Caki2 (cell line): ENCODE results near the gene P2RY6. TPM values are rescaled to one million over a fixed set of nuclear protein-coding genes. Genes with fewer than 3 reads are reported as not detected.

Source experiments
- DNase-seq: peaks from one replicate; pipeline ENCODE4 v3.0.0-alpha.2; 2015; ENCODE audit warnings: low read depth
- in situ Hi-C: cut with HindIII; loops from 2 replicates; pipeline ENCODE4 v1.10.0; 2016; ENCODE audit warnings: low sequenced_read_pairs, low pct_unique_long_range_greater_than_20kb, mixed read lengths
- total RNA-seq: library from RNA; depleted of rRNA; stranded (reverse); fragments of >200 nt; shearing (Covaris generic); gene quantifications from 2 replicates; pipeline ENCODE4 v1.2.3, GENCODE V29; 2014; ENCODE audit warnings: low replicate concordance

Gene P2RY6
- total RNA-seq, 1 experiment from 2014 or later, result not detected

DNA sequence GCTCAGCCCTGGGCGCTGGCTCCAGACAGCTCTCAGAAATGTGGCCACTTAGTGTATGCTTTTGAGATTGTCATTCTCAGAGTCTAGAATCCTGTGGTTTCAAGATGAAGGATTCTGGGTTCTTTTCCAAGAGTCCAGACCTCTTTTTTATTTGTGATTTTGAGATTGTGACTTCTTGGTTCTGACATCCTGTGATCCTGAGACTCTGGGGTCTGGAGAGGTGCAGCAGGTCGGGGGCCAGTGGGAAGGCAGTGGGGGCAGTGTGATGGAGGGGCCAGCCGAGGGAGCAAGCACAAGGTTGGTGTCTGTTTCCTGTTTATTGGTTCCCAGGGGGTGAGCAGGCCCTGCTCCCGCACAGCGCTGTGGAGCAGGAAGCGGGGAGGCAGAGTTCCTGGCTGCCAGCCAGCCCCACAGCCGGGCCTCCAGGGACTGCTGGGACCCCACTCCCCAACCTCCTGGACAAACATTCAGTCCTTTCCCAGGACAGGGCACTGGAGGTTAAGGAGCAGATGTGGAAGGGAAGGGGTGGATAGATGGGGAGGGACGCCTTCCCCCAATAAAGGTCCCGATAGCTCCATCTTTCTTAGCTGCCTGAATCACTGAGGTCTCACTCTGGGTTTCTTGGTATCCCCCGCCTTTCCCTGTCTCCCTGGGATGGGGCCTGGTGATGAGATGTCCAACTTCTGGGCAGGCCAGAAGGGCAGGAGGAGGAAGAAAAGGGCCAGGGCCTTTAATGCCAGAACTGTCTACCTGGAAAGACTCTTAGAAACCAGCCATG lies 49.7 kb downstream of the P2RY6 start:
- no peak for DNase-seq
- in situ Hi-C loops, result no loop called here

DNA sequence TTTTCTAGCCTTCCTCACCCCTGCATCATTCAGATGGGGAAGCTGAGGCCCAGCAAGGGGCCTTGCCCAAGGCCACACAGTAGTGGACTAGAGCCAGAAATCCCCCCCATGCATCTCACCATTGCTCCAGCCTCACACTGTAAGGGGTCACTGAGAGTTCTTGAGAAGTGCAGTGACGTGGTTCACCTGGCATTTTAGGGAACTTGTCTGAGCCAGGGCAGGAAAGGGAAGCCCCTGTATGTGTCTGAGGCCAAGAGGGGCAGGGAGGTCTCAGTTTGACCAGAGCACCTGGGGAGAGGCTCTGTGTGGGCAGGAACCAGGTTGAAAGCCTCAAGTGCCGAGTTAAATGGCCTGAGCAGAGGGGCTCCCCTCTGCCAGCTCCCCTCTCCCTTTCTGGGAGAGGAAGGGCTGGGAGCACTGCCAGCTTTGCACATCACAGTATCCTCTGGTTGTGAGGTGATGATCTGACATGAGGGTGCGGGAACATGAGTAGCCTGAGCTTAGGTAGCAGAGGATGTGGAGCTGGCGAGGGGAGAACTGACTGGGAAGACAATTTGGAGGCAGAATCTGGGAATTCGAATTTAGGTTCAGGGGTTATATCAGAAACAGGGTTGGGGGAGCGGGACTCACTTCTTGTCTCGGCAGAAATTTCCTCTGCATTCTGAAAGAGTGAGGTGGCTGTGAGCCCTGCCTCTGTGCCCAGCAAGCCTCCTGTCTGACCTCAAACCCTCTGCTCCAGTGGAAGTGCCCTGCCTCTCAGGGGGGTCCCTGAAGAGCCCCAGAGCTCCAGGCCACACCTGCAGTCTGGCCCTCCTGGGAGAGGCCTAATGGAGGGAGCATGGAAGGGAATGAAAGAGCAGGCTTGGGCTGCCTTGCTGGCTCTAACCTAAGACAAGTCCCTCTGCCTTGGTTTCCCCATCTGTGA lies 50.5 kb downstream of the P2RY6 start:
- in situ Hi-C loops, result no loop called here
- DNase-seq, result no peak

DNA sequence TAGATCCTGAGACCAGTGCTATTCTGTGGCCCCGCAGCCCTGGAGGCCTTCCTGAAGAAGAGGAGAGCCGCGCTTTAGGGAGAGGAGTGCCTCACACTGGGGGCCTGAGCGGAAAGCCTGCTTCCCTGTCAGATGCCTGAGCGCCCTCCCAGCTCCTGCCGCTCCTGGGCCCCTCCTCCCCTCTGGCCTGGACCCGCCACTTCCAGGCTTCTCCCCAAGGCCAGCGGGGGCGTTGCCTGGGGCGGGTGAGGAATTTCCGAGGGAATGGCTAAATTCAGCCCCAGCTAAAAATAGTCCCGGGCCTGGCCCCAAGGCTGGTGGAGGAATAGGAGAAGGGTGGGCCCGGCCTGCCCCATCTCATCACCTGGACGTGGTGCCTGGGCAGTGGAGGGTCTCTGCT lies 51.3 kb downstream of the P2RY6 start:
- in situ Hi-C loops, result no loop called here
- no peak for DNase-seq

DNA sequence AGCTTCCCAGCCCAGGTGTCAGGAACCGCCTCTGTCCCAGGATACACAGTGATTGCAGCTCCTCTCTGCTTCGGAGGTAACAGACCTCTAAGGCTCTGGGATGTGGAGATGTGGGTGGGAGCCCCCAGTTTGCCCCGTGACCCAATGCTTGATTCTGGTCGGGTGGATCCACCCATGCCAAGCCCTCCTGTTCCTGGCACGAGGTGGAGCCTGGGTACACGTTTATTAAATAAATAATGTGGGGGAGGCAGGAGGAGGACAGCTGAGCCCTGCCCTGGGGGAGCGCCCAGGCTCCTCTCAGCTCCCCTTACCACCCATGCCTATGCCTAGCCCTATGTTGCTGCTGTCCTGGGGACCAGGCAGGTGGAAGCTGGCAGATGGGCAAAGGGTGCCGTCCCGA lies 52.0 kb downstream of the P2RY6 start:
- in situ Hi-C loops, result no loop called here

DNA sequence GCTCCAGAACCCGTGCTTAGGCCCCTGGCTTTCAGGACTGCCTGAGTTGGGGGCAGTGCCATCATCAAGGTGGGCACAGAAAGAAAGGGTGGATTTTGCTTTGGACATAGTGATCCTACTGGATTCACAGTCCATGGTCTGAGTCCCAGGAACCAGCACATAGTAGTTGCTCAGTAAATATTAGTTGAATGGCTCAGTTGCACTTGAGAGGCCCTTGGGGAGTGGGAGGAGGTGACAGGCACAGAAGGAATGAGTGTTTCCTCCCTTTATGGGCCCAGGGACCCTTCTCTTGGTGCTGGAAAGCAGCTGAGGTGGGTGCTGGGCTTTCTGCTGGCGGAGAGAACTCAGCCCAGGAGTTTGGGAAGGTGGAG lies 52.5 kb downstream of the P2RY6 start:
- in situ Hi-C loops, result no loop called here
- no peak for DNase-seq

More for the DNA sequence above, 52.0 kb downstream of the P2RY6 start:
- no peak for DNase-seq

DNA sequence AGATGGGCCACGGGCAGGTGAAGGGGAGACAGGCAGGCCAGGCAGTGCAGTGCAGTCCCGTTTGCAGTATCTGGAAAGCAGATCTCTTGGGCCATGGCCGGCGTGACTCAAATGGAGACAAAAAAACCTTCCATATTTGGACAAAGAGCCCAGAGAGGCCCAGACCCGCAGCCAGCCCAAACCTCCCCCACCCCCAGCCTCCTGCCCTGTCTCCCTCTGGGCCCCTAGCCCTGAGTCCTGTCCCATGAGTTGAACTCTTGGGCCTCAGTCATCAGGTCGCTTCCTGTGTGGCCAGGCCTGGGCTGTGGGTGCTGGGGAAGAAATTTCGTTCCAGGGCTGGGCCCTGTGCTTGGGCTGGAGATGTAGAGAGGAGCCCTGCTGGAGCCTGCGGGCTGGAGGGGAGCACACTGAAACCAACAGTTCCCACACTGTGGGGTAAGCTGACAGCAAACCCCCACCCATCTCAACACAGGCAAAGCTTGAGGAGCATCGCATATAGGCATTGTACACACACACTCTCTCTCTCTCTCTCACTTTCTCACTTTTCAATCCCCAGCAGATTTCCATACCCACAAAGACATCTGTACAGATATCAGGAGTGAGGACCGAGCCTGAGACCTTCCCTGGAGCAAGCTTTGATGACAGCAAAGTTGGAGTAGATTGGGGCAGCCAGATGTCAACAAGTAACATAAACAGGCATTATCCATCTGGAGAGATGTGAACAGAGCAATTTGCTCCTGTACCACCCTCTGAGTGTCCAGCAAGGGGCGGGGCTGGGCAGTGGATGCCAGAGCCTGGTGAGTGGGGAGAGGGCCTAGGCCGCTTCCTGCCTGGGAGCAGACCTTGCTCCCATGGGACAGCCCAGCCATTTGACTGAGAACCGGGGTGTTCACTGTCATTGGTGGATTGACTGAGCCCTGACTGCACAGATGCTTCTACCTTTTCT lies 53.2 kb downstream of the P2RY6 start:
- DNase-seq, result no peak
- in situ Hi-C loops, result no loop called here

DNA sequence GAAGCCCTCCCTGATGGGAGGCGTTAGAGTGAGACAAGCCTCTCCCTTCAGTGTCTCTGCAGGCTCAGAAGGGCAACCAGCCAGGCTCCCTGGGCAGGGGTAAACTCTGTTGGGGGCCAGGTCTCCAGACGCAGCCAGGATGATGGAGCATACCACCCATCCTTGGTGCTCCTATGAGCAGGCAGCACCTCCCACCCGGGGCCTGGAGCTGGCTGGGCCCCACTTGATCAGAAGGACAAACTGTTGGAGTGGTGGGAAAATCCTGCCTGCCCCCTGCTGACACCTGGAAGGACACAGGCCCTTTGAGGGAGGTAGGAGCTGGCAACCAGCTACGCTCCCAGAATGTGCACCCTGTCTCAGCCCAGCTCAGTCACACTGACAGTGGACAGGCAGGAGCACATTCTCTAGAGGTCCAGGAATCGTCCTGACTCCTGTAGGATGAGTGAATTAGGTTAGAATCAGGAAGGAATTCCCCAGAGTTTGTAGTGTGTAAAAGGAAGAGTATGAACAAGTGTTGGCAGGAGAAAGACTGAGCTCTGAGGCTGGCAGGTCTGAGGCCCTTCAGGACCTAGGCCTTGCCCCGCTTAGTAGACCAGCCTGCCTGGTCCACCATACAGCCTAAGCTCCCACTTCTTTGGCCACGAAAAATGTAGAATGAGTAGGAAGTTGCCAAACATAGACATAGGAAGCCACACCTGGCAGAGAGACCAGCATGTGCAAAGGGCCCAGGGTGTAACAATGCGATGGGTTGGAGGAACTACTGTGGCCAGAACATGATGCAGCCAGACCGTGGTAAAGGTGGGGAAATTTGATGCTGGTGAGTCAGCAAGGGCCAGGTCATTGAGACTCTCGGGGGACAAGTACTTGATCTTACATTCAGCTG lies 55.0 kb downstream of the P2RY6 start:
- DNase-seq, result no peak
- in situ Hi-C loops, result no loop called here

DNA sequence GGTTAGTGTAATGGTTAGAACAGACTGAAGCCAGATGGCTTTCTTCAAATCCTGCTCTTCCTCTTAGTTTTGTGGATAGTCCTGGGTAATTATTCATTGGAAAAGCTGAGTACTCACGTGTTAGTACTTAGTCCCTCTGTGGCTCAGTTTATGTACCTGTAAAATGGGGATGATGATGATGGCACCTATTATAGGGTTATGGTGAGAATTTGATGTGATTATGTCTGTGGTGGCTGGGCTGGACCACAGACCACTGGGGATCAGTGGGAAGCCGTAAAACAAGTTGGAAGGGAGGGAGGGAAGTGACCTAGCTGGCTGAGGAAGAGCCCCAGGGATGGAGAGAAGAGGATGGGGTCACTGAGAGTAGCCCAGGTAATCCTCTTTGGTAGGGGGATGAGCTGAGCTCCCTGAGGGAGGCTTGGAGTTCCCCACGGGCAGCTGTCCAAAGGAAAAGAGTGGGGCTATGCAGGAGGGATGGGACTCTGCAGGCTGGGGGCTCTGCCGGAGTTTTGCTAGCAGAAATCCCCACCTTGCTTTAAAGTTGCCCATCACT lies 55.8 kb downstream of the P2RY6 start:
- in situ Hi-C loops, result no loop called here

DNA sequence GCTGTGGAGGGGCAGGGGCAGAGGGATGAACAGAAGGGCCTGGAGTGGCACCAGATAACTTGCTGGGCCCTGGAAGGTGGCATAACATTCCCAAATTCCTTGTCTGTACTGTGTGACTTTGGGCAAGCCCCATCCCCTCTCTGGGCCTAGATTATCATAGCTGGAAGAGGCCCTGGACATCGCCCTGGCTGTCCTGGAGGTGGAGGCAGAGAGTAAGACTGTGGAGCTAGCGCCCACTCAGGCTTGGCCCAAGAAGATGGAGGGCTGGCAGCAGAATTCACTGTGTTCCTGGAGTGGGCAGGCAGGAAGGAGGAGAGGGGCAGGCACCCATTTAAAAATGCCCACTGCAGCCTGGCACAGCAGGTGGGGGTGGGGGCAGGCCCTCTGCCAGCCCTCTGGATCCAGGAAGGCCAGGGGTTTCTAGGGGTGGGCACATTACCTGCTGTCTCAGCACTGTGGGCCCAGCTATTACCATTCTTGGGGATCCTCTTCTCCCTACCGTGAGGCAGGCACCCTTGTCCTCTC lies 58.5 kb downstream of the P2RY6 start:
- in situ Hi-C loops, result no loop called here
- peak; percentile 22 for DNase-seq

More for the DNA sequence above, 55.8 kb downstream of the P2RY6 start:
- DNase-seq, result no peak

DNA sequence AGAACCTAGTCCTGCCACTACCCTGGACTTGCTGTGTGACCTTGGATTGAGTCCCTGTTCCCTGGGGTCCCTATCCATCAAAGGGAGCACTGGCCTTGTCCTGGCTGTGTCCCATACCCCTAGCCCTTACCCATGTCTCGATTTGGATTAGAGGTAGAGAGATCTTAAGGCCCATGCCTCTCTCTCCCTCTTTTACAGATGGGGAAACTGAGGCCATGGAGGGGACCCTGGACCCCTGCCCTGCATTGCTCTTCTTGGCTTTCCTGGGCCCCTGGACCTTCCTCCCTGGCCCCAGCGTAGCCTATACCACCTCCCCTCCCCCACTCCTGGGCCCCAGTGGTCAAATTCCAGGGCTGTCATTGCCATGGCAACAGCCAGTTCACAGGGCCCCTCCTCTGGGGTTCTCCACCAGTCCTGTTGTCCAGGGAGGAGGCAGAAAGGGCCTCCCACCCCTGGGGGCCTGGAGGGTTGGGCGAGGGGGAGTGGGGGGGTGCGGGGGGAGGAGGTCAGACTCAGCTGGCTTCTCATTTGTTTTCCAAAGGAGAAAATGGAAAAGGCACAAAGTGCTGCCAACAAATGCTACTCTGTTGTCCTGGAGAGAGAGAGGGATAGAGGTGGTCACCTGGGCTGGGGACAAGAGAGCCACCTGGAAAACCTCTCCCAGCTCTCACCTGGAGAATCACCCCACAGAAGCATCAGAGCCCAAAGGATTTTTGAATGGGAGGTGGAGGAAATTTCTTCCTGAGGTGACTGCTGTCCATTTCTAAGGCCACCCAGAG lies 59.2 kb downstream of the P2RY6 start:
- DNase-seq, result no peak
- in situ Hi-C loops, result no loop called here

DNA sequence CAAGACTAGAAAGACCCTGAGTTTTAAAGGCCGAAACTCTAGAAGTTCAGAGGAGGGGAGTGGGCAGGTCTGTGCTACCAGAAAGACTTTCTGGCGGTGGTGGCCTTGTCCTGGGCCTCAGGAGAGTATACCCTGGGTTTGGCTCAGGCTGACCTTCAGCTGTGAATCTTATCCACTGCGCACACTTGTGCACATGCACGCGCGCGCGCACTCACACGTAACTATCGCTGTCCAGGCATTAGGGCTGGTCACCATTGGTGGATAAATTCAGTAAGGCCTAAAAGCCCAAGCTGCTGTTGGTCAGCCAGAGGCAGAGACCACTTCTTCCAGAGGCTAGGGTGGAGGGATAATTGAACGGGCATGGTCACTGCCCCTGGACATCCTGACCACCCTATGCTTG lies 61.0 kb downstream of the P2RY6 start:
- in situ Hi-C loops, result no loop called here
- no peak for DNase-seq

DNA sequence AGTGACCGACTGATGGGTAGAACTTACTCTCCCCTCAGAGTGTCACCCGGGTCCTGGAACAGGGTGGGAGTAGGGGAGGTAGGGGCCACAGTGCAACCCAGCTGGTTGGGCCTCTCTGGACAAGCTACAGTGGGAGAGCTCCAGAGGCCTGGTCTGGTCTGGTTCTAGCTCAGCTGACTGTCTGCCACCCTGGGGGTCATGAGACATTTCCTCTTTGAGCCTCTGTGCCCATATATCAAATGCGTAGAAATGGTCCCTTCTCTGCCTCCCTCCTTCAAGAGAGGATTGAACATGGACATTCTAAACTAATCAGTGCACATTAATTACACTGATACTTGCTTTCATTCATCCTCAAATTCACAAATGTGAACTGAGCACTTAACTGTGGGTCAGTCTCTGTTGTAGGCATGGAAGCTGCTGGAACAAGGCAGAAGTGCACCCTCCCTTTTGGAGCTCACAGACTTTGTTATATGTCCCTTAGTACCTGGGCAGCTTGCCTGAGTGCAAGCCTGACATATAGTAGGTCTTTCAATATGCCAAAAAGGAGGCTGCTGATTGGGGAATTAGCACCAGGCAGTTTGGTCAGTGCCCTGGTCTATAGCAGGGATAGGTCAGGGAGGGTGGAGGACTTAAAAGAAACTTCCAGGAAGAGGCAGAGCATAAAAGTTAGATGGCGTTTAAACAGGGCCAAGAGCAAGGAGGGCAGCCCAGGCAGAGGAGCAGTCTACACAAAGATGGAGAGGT lies 61.7 kb downstream of the P2RY6 start:
- DNase-seq, result no peak
- in situ Hi-C loops, result no loop called here

DNA sequence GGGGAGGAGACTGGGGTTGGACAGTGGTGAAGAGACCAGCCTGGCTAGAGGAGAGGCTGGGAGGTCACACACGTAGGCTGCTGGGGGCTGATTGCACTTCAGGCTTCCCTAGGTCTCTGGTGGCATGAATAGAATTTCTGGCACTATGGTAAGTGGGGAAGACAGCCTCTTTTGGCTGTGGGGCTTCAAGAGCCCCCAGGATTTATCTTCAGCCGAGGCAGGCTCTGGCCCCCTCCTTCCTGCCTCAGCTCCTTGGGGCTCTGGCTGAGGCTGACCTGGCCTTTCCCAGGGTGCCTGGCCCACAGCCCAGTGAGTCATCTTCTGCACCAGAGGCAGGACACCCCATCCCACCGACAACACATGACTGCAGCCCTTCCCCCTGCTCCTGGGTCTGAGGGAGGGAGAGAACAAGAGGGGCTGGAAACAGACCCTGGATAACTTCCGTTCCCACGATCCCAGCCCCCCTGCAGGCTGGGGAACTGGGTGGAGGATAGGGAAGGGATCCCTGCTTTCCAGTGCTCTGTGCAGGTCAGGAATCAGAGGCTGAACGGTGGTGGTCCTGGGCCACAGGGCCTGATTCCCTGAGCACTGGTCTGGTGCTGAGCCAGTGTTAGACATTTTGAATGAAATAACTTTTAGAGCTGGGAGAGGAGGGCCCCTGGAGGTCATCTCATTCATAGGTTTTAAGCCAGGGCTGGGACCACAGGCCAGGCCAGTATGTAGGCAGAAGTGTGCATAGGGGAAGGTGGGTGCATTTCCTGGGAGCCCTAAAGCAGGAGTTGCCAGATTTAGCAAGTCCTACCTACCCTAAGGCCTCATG lies 62.5 kb downstream of the P2RY6 start:
- in situ Hi-C loops, result no loop called here
- DNase-seq, result peak; percentile 62

DNA sequence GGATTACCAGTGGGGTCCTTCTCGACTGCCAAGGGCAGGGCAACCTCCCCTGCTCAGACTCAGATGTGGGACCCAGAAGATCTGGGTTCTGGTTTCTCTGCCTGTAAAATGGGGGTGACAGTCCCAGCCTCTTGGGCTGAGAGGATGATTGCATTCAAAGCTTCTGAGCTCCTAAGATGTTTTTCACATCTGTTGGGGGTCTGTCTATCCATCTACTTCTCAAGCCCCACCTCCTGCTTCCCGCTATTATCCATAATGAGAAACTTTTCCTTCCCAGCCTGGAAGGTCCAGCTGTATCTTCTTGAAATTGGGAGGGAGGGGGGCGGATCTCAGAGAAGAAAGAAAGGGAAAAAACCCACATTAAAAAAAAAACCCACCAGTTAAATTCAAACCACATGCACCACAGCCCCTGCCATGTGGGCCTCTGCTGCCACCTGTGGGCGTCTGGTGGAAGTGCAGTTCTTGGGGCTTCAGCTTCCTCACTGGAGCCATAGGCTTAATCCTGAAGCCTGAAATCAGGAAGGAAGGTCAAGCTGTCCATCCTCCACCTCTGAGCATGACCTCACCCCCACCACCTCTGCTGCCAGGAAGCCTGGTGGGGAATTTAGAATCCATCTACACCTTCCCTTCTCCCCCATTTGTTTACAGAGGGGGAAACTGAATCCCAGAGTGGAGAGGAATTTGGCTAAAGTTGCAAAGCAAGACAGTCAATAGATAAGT lies 63.2 kb downstream of the P2RY6 start:
- peak; percentile 65 for DNase-seq
- in situ Hi-C loops, result no loop called here
